DND-41 (cell line): Measurements from ENCODE around the gene SFMBT2.

Source experiments
- EZH2 ChIP-seq: IDR thresholded peaks from 3 replicates; pipeline ENCODE4 v1.6.1; 2012; ENCODE audit warnings: borderline replicate concordance, low read depth, mild to moderate bottlenecking, moderate library complexity, low read length, inconsistent platforms; ENCODE audit not compliant: severe bottlenecking
- TF ChIP-seq, protein P1 (sequence below): IDR thresholded peaks from 2 replicates; pipeline ENCODE4 v1.5.1; 2012; ENCODE audit warnings: borderline replicate concordance, low read length, moderate library complexity, mild to moderate bottlenecking; ENCODE audit not compliant: poor library complexity, severe bottlenecking; ENCODE audit errors: extremely low read depth

DNA sequence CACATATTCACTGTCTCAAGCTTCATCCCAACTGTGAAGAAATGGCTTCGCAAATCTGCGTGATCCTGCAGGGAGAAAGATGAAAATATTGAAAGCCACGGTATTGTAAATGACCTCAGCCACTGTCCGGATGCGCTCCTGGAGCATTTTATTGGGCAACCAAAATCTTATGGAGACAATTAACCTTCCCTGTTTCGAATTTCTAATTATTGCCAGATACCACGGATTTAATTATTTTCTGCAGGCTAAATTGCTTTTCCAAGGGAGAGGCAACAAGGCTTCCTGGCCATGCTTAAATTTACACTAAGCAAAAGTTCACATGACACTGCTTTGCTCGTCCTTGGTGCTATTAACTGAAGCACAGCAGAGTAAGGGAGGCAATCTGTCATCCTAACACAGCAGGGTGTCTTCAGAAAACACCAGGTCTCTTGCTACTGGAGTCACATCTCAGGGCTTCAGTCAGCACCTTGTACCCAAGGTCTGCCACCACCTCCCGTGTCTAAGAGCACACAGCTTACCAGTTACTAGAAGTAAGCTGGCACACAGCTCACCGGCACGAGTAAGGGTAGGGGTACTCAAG is 162.2 kb downstream of the SFMBT2 start:
- TF ChIP-seq, protein P1, sequence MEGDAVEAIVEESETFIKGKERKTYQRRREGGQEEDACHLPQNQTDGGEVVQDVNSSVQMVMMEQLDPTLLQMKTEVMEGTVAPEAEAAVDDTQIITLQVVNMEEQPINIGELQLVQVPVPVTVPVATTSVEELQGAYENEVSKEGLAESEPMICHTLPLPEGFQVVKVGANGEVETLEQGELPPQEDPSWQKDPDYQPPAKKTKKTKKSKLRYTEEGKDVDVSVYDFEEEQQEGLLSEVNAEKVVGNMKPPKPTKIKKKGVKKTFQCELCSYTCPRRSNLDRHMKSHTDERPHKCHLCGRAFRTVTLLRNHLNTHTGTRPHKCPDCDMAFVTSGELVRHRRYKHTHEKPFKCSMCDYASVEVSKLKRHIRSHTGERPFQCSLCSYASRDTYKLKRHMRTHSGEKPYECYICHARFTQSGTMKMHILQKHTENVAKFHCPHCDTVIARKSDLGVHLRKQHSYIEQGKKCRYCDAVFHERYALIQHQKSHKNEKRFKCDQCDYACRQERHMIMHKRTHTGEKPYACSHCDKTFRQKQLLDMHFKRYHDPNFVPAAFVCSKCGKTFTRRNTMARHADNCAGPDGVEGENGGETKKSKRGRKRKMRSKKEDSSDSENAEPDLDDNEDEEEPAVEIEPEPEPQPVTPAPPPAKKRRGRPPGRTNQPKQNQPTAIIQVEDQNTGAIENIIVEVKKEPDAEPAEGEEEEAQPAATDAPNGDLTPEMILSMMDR, result no peak
- no peak for TF ChIP-seq EZH2
